Measurements from ENCODE around the gene ARL5A.

Gene ARL5A

DNA sequence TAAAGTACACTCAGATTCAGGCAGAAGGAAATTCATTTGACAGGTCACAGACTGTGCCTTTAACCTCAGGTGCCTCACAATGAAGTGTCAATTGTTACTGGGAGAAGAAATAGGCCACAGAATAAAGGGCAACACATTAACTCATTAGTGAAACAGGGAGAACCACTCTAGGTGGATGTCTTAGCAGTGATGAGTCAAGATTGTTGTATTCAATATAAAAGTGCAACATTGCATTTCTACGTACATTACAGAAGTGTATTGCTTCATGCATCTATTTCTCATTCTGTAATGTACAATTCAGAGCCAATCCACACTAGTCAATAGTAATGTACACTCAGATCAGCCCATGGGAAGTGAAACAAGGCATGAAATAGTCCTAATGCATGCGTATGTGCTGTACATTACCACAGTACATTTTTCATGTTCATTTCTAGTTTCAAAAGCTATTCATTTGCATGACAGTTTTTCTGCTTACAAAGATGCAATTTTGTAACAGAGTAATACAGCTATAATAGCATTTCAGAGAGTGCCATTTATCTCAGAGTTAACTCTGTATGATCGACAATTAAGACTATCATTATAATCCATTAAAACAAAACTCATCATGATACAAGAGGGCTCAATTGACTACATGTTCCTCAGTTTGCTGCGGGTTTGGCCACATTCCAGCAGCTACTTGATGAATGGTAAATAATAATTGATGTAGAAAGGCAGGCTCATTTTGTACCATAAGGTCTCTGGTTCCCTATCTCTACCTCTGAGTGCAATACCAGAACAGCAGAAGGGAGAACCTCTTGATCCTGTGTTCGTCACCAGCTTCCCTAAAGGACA, 12.2 kb upstream of the ARL5A start:
- no peak for DNase-seq

DNA sequence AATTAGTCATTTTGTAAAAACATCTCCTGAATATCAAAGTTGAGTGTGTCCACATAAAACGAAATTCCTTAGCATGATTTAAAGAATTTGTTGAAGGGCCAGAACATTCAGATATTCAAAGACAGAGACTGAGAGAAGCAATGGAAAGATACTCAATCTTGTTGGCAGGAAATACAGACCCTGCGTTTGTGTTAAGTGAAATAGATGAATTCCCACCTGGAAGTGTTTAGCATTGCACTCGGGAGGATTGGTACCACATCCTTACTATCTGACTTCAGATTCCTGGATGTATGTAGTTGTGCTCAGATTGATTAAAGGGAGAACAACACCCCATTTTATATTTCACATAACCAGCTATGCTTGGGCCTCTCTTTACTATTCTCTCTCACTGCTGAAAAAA, 9.7 kb upstream of the ARL5A start:
- DNase-seq: no peak

DNA sequence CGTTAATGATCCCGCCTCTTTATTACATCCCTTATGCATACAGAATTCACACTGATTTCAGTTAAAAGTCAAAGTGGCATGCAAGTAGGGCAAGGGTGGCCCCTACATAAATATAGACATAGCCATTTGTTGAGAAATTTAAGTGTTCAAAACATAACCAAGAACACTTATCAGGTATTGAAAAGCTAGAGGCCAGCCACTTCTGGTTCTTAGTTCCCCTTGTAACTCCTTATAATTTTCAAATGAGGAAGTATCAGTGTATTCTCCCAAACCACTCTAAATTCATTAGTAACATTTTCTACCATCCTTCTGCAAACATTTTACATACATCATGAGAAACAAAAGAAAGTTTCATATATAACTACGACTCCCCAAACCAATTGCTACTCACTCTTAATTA, 5.8 kb upstream of the ARL5A start:
- DNase-seq: no peak

DNA sequence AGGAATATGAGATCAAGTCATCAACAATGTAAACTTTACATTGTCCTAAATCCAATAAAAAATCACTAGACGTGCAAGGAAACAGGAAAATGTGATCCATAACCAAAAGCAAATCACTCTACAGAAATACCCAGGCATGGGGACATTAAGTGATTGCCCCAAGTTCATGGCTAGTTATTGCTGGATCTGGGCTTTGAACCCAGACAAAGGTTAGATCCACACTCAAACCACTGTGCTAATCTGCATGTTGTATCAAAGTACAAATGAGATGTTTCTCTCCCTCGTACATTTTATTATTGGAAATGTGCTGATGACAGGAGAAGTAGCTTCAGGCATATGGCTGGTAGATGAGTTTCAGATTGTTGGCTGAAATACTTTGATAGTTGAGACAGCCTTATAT, 2.7 kb upstream of the ARL5A start:
- no peak for DNase-seq

DNA sequence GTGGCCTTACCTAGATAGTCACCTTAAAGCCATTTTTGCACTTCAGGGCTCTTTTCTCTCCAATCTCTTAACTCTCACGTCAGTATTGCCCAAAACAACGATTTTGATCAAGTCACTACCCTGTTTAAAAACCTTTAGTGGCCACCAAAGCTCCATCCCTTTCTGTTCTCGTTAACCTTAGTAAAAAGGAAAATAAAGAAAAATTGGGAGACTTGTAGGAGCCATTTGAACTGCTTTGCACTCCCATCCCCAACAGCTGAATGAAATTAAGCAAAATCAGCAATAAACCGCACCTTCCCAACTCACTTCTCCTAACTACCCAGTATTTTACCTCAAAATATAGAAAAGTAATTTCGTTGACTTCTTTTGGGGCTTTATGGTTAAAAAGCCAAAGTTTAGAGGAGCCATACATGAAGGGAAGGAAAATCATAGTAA, 686 bp upstream of the ARL5A start:
- no peak for DNase-seq

DNA sequence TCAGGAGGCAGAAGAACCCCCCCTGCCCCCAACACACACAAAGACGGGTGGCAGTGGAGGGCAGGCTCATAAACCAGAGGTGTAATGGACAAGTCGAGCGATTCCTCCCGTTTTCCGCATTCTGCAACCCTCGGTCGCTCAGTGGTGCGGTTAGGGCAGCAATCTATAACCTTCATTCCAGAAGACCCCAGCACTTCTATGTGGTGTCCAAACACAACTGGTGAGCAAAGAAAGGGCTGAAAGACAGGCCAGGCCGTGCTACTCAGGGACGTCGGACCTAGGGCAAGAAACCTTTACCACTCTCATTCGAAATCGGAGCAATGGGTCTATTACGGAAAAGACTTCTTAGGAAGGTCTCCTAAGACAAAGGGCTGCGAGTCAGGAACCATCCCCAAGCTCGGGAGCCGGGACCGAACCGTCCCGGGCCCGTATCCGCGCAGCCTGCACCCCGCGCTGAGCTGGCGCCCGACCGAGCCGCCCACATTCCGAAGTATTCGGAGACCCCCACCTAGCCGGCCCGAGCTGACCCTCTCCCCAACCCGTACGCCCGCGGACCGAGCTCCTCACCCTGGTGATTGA, 568 bp downstream of the ARL5A start:
- DNase-seq: no peak

DNA sequence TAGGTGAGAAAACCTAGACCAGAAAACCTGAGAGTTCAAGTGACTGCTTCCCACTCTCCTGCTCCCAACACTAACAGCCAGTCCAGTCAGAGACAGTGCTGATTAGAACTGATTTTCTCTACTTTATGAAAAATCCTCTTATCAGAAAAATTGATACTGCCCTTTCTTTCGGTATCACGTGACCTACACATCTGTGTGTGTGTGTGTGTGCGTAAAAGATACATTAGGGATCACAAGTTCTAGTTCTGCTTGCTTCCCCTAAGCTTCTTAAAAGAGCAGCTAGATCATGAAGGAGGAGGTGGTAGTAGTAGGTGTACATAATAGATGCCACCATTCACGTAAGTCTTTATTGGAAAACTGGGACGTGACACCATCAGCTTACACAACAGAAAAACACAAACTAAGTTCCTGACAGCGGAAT, 1.5 kb downstream of the ARL5A start:
- DNase-seq: no peak

DNA sequence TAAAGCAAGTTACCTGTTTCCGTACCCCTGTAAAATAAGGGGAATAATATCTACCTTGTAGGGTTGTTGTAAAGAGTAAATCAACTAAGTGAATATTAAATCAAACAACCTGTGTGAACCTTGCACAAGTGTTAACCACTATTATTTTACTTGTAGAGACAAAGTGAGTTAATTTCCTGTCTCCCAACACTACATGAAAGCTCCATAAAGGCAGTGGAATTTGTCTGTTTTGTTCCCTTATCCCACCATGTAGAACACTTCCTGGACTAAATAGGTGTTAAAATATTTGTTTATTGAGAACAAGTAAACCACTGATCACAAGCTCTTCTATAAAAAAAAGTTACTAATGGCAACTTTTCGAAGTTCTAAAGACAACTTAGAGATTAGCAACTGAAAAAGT, 3.3 kb downstream of the ARL5A start:
- DNase-seq: no peak

DNA sequence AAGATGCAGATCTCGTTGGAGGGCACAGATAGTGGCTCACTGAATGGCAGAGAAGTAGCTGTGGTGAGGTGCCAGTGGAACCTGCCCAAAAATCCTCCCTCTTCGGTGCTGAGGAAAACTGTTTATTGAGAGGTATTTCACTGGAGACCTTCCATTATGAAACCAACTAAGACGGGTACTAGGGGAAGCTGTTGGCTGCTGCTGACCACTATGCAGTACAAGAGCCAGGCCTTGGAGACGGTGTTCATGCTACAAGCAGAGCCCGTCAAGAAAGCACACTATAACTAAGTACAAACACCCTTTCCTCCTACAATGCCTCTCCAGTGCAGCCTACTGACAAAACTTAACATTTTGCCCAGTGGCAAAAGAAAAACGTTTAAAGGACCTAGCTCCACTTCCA, 4.6 kb downstream of the ARL5A start:
- no peak for DNase-seq

DNA sequence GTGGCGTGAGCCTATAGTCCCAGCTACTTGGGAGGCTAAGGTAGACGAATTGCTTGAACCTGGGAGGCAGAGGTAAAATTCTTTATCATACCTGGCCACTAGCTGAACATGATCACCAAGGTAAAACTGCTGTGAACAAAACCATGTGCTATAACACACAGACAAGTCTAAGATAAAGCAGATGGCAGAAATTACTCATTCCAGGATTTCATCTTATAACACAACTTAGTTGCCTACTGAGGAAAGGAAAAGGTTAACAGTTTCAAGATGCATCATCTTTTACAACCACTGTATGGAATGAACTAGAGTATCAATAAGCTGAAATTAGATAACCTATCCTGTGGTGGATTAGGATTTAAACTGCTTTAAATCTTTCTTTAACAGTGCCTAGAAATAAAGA, 8.3 kb downstream of the ARL5A start:
- no peak for DNase-seq

DNA sequence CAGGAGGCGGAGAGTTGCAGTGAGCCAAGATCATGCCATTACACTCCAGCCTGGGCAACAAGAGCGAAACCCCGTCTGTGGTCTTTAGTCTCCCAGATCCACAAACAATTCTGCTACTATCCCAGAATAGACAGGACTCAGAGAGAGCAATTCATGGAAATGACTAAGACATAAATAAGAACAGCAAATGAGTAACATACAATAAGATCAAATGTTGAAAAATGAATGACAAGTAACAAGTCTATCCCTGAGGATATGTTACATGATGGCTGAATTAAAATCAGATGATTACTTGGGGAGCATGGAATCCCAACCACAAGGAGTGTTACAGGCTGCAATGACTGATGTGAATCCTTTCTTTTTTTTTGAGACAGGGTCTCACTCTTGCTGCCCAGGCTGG, 10.3 kb downstream of the ARL5A start:
- no peak for DNase-seq

DNA sequence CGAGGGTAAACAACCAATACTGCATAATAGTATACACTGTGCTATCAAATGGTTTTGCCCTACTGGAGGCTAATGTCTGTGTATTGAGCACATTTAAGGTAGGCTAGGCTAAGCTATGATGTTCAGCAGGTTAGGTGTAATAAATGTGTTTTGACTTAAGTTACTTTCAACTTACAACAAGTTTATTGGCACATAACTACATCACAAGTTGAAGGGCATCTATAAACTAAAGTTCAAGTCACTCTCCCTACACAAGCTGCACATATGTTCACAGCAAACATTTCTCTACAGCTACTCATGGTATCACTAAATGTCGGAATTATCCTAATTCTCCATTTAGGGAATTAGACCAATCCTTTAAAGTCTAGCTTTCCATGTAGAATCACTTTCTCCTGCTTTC, 11.4 kb downstream of the ARL5A start:
- no peak for DNase-seq

DNA sequence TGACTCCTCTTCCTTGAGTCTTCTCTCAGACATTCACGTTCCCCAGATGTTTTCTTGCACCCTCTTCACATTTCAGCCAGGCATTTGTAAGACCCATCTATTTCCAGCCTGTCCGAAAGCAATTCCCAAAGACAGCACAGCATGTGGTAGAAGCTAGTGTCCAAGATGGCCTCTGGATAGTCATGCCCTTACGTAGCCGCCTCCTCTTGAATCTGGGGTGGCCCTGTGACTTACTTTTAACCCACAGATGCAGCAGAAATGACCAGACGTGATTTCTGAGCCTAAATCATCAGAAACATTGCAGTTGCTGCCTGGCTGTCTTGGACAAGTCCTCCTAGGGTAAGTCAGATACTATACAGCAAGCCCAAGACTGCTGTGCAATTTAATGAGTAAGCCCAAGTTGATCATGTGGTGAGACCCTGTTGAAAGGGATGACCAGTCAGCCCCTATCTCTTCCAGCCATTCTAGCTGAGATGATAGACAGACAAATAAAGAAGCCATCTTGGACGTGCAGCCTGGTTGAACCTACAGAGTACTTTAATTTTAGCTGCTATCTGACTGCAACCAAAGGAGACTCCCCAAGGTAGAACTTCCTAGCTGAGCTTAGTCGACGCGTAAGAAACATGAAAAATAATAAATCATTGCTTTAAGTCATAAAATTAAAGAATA, 12.3 kb downstream of the ARL5A start:
- DNase-seq: no peak

DNA sequence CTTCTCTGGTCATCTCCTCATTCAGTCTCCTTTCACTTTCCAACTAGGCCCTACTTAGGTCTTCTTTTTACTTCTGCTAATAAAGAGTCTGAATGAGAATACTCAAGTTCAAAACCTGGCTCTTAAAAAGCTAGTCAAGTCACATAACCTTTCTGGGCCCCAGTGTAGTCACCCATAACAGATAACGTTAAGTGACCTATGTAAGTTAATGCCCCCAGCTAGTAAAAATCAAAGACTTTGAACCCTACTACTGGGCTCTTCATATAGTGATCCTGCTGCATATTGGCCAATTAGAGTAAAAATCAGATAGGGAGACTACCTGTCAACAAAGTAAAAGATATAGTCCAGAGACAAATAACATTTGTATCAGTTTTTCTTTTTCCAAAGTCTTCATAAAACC, 17.7 kb downstream of the ARL5A start:
- DNase-seq: no peak

DNA sequence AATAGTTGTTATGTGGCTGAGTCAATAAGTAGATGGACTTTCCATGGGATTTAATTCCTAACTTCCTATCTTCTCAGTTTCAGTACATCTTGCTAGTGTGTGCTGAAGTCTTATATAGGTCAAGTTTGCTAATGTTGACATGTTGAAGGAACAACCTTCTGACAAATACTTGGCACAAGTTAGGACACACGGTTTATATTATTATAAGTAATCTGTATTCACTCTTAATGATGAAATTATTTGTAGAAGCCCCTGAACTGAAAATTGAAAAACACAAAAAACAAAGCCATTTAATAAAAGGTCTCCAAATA, 19.2 kb downstream of the ARL5A start:
- DNase-seq: no peak

DNA sequence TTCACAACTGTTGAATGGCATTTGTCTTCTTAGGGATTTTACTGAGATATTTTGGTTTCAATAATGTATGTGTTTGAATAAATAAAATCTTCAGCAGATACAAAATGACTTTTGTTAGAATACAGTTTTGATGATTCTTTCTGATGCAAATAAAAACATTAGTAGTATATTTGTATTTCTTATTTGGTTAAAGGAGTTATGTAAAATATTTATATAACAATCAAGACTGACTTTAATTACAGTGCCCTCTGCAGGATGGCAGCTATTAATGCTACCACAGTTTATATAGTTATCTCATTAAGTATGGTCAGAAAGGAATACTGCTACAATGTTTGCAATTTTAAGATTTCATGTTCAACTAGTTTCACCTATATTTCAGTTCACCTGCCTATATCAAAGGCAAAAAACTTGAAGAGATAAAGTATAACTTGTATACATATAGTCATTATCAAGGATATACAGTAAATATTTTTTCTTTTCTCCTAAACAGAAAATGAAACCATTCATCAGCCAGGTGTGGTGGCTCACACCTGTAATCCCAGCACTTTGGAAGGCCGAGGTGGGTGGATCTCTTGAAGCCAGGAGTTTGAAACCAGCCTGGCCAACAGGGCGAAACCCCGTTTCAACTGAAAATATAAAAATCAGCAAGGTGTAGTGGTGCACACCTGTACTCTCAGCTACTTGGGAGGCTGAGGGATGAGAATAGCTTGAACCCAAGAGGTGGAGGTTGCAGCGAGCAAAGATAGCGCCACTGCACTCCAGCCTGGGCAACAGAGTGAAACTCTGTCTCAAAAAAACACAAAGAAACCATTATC, 19.8 kb downstream of the ARL5A start:
- DNase-seq: no peak

DNA sequence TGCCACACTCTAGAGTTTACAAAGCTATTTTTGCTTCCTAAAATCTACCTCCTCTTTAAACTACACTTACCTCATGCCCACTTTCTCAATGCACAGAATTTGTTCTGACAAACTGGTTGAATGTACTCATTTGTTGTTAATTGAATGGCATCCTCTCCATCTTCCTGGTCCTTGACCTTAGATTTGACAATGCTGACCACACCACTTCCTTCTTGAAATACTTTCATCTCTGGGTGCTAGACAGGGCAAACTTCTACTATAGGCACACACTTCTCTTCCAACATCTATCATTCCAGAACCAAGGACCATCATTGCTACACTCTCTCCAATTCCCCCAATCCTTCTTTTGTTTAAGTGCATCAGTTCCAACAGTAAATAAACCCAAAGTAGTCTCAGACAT, 22.3 kb downstream of the ARL5A start:
- DNase-seq: no peak

DNA sequence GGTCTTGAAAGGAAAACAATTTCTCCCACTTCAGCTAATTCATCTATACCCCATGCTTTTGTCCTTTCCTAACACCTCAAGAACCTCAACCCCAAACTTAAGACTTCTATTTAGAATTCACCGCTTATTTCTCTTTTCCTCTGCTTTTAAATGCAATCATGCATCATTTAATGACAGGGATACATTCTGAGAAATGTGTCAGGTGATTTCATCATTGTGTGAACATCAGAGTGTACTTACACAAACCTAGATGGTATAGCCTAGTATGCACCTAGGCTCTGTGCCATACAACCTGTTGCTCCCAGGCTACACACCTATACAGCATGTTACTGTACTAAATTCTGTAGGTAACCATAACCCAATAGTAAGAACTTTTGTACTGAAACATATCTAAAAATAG, 22.9 kb downstream of the ARL5A start:
- DNase-seq: no peak

DNA sequence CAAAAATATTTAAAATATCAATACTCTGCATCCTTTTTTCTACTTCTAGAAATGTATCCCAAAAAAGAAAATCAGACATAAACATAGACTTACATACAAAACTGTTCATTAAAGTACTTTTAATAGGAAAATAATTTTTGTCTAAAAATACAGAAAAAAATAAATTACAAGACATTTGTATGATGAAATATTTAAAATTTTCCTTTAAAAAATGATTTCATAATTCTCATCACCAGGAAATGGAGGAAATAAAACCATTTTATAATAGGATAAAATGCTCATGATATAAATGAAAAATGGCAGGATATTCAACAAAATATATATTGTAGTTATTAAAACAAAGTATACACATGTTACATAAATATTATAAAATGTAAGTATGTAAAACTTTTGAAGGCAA, 24.4 kb downstream of the ARL5A start:
- no peak for DNase-seq

DNA sequence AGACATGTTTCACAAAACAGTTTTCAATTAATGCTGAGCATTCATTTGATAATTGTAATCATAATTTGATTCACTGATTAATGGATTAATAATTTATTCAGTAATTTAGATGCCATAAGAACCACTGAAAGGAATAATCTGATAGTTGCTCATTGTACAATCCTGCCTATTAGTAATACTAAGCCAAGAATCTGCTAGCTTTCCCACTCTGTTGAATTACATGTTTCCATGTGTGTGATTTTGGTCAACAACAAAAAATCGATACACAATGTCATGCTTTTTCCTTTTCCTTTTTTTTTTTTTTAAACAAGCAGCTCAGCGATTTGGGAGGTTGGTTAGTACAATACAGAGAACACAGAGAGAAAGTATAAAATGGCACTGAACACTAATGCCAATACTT, 25.9 kb downstream of the ARL5A start:
- no peak for DNase-seq

DNA sequence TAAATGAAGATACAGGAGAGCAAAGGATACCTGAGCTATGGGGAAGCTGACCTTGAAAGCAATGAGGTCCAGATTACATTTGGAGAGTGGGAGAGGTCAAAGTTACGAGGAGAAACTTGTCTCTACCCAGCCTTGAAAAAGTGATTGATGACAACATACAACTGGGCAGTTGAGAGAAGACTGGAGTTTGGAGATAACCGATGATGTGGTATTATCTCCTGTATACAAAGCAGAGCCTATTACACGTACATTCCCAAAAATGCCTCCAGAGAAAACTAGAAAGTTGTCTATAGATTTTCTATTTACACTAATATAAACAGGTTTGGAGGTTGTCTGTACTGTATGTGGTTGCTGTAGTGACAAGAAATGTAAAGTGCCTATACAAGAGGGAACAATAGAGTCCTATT, 28.3 kb downstream of the ARL5A start:
- DNase-seq: no peak

DNA sequence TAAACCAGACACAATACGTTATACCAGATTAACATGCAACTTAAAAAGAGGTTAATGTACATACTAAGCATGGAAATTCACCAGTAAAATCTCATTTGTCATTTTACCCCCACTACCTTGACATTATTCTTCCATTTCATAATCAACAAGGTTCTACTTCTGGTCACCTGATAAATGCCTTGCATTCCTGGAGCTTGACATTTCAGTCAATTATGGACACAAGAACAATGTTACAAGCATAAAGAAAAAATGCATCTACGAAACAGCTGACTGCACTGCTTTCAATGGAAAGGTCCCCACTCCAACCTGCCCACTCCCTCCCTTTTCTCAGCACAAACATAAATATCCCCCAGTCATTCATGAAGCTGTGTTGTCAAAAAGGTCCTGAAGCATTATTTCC, 31.4 kb downstream of the ARL5A start:
- no peak for DNase-seq

DNA sequence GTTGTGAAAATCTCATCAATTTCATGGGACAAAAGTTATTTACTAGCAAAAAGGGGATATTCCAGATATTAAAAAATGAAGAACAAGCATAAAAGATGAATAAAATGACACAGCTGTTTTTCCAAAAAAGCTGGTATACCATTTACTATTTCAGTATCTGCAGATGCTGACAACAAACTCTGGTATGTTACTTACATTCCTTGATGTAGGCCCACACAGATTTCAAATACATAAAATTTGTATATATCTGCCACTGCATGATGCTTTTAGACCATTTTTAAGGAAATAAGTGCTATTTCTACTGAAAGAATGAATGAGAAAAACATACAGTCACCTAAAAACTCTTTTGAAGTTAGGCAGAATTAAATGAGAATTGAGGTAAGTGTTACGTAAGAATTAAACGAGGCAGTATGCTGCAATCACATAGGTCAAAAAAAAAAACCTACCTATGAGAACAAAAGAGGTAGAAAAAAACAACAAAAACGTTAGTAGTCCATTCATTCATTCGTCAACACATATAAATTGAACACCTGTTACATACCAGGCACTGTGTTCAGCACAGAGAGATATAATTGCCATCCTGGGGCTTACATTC, 32.5 kb downstream of the ARL5A start:
- no peak for DNase-seq
